SK-N-SH (cell line): ENCODE results near the gene PDZK1IP1. TPM values are rescaled to one million over a fixed set of nuclear protein-coding genes. Genes with fewer than 3 reads are reported as not detected.

Source experiments
- CTCF ChIA-PET: fragments of 300-600, 350-600 bp; formaldehyde crosslinking; extraction: SDS; loops from one replicate; lab custom pipeline; 2021; lab: Yijun Ruan, JAX
- POLR2A ChIA-PET: fragments of 350-600 bp; sonication (Branson Sonifier 250); formaldehyde crosslinking; extraction: SDS; loops from one replicate; lab custom pipeline; 2020; ENCODE audit warnings: antibody characterized with exemption, inconsistent platforms; lab: Yijun Ruan, JAX
- DNase-seq: peaks from one replicate; pipeline ENCODE4 v3.0.0; 2012
- H2AFZ ChIP-seq: fragments of 200-600 bp; sonication (generic); 2 replicates; pipeline ENCODE4 v1.8.1; 2016; ENCODE audit warnings: antibody characterized with exemption, mild to moderate bottlenecking, low read depth
- H3F3A ChIP-seq: fragments of 200-600 bp; sonication (generic); replicated peaks from 2 replicates; pipeline ENCODE3; 2016; ENCODE audit warnings: antibody characterized with exemption, mild to moderate bottlenecking; ENCODE audit not compliant: insufficient read depth
- H3K27ac ChIP-seq, 2 experiments: fragments of 200-500 bp in 1 of 2; fragments of 200-600 bp in 1 of 2; sonication (Bioruptor generic) in 1 of 2; sonication (generic), shearing (Covaris generic) in 1 of 2; 2 replicates each; pipeline versions ENCODE4 v1.5.1 to v1.6.1; 2014 to 2016; ENCODE audit warnings: low read depth in 2 of 2, inconsistent platforms in 1 of 2, low read length in 1 of 2, mild to moderate bottlenecking in 1 of 2, mixed read lengths in 1 of 2
- H3K27me3 ChIP-seq: fragments of 200-600 bp; sonication (generic), shearing (Covaris generic); 2 replicates; pipeline ENCODE4 v1.6.1; 2016; ENCODE audit warnings: mixed run types; ENCODE audit not compliant: insufficient read depth
- H3K36me3 ChIP-seq, 2 experiments: fragments of 200-500 bp in 1 of 2; fragments of 200-600 bp in 1 of 2; sonication (Bioruptor generic) in 1 of 2; sonication (generic) in 1 of 2; replicated peaks in 1 of 2; 2 replicates each; pipeline versions ENCODE3 to v1.5.1; 2014 to 2016; ENCODE audit warnings: low read length in 1 of 2, mild to moderate bottlenecking in 1 of 2; ENCODE audit not compliant: insufficient read depth in 2 of 2, control insufficient read depth in 1 of 2
- H3K4me1 ChIP-seq, 2 experiments: fragments of 200-500 bp in 1 of 2; fragments of 200-600 bp in 1 of 2; sonication (Bioruptor generic) in 1 of 2; sonication (generic), shearing (Covaris generic) in 1 of 2; 2 replicates each; pipeline versions ENCODE4 v1.5.1 to v1.6.1; 2014 to 2016; ENCODE audit warnings: low read depth in 1 of 2, low read length in 1 of 2, mixed run types in 1 of 2; ENCODE audit not compliant: insufficient read depth in 2 of 2, control insufficient read depth in 1 of 2
- H3K4me2 ChIP-seq: fragments of 200-600 bp; sonication (generic), shearing (Covaris generic); 2 replicates; pipeline ENCODE4 v1.6.1; 2017; ENCODE audit warnings: mixed run types
- H3K4me3 ChIP-seq, 2 experiments: fragments of 200-500 bp in 1 of 2; fragments of 200-600 bp in 1 of 2; sonication (Bioruptor generic) in 1 of 2; sonication (generic), shearing (Covaris generic) in 1 of 2; 2 replicates each; pipeline versions ENCODE4 v1.5.1 to v1.8.1; 2014 to 2016; ENCODE audit warnings: low read depth in 2 of 2, inconsistent platforms in 1 of 2, low read length in 1 of 2, mild to moderate bottlenecking in 1 of 2, mixed read lengths in 1 of 2, moderate library complexity in 1 of 2
- H3K79me2 ChIP-seq: fragments of 200-600 bp; sonication (generic); 2 replicates; pipeline ENCODE4 v1.8.1; 2017; ENCODE audit warnings: mild to moderate bottlenecking; ENCODE audit not compliant: insufficient read depth
- H3K9ac ChIP-seq: fragments of 200-600 bp; sonication (generic); 2 replicates; pipeline ENCODE4 v1.6.1; 2017; ENCODE audit warnings: mixed run types
- H3K9me2 ChIP-seq: fragments of 200-600 bp; sonication (generic); 2 replicates; pipeline ENCODE4 v1.6.1; 2017; ENCODE audit warnings: mixed run types
- H3K9me3 ChIP-seq: fragments of 200-600 bp; sonication (generic); 2 replicates; pipeline ENCODE4 v1.6.1; 2017; ENCODE audit warnings: mixed run types, mild to moderate bottlenecking, moderate library complexity
- H4K20me1 ChIP-seq: fragments of 200-600 bp; sonication (generic); 2 replicates; pipeline ENCODE4 v1.6.1; 2017; ENCODE audit warnings: mild to moderate bottlenecking, mixed run types; ENCODE audit not compliant: insufficient read depth
- CHD2 ChIP-seq: fragments of 150-350 bp; IDR thresholded peaks from 2 replicates; pipeline ENCODE4 v1.6.1; 2018; ENCODE audit warnings: low read length; ENCODE audit not compliant: partially characterized antibody
- EP300 ChIP-seq, 2 experiments: IDR thresholded peaks; 2 replicates each; pipeline versions ENCODE4 v1.4.0 to v1.6.1; 2012; ENCODE audit warnings: borderline replicate concordance in 1 of 2, low read depth in 1 of 2, low read length in 1 of 2
- EZH2phosphoT487 ChIP-seq: fragments of 200-600 bp; sonication (generic); IDR thresholded peaks from 2 replicates; pipeline ENCODE4 v1.6.1; 2017; ENCODE audit warnings: low read depth, mixed run types, mild to moderate bottlenecking, antibody characterized with exemption, moderate library complexity, borderline replicate concordance
- FOSL2 ChIP-seq: IDR thresholded peaks from 2 replicates; pipeline ENCODE4 v1.4.0; 2012; ENCODE audit warnings: low read depth, mild to moderate bottlenecking, moderate library complexity, borderline replicate concordance
- FOXJ3 ChIP-seq: sonication (generic); formaldehyde crosslinking; IDR thresholded peaks from 2 replicates; pipeline ENCODE4 v1.5.1; 2020; ENCODE audit warnings: mild to moderate bottlenecking, missing genetic modification reagents
- FOXM1 ChIP-seq: IDR thresholded peaks from 2 replicates; pipeline ENCODE4 v1.4.0; 2012; ENCODE audit warnings: low read depth, mild to moderate bottlenecking
- JUND ChIP-seq: IDR thresholded peaks from 2 replicates; pipeline ENCODE4 v1.4.0; 2012
- MEF2A ChIP-seq: IDR thresholded peaks from 2 replicates; pipeline ENCODE4 v1.4.0; 2012; ENCODE audit warnings: low read depth, borderline replicate concordance
- MXI1 ChIP-seq: IDR thresholded peaks from 2 replicates; pipeline ENCODE4 v1.6.1; 2012; ENCODE audit warnings: mild to moderate bottlenecking, low read depth, low read length, improper control_type of control experiment
- NFIC ChIP-seq: IDR thresholded peaks from 2 replicates; pipeline ENCODE4 v1.4.0; 2012; ENCODE audit warnings: borderline replicate concordance
- NRF1 ChIP-seq: IDR thresholded peaks from 2 replicates; pipeline ENCODE4 v1.6.1; 2012; ENCODE audit warnings: low read depth, mild to moderate bottlenecking, low read length
- RXRA ChIP-seq: IDR thresholded peaks from 2 replicates; pipeline ENCODE4 v1.4.0; 2012; ENCODE audit warnings: low read depth, mild to moderate bottlenecking, borderline replicate concordance
- SMC3 ChIP-seq: IDR thresholded peaks from 2 replicates; pipeline ENCODE4 v1.6.1; 2012; ENCODE audit warnings: low read depth, low read length, improper control_type of control experiment
- TAF1 ChIP-seq: IDR thresholded peaks from 2 replicates; pipeline ENCODE4 v1.6.1; 2012; ENCODE audit warnings: low read depth, mild to moderate bottlenecking, low read length, moderate library complexity, borderline replicate concordance
- TCF12 ChIP-seq: IDR thresholded peaks from 2 replicates; pipeline ENCODE4 v1.4.0; 2012
- TEAD4 ChIP-seq: IDR thresholded peaks from 2 replicates; pipeline ENCODE4 v1.4.0; 2012; ENCODE audit warnings: mild to moderate bottlenecking, borderline replicate concordance; ENCODE audit not compliant: insufficient read depth
- YY1 ChIP-seq: IDR thresholded peaks from 2 replicates; pipeline ENCODE4 v1.4.0; 2012; ENCODE audit warnings: low read depth, mild to moderate bottlenecking
- WGBS: methylation state at CpG from one replicate; pipeline ENCODE4 v1.1.6; 2017; ENCODE audit warnings: low lambda C conversion rate; 5-methylcytosine and 5-hydroxymethylcytosine counted together
- polyA plus RNA-seq, 3 experiments: library from polyadenylated mRNA; depleted of rRNA; stranded (reverse); fragments of >200 nt; gene quantifications; 2 replicates each; pipeline ENCODE4 v1.2.3, GENCODE V29; 2012
- TF ChIP-seq, protein P1 (sequence below): IDR thresholded peaks from 2 replicates; pipeline ENCODE4 v1.4.0; 2012; ENCODE audit warnings: low read depth
- TF ChIP-seq, protein P2 (sequence below): IDR thresholded peaks from 2 replicates; pipeline ENCODE4 v1.4.0; 2012; ENCODE audit warnings: low read depth, borderline replicate concordance
- TF ChIP-seq, protein P3 (sequence below): fragments of 150-350 bp; IDR thresholded peaks from 2 replicates; pipeline ENCODE4 v1.6.1; 2017; ENCODE audit warnings: antibody characterized with exemption, low read length, low read depth, borderline replicate concordance
- TF ChIP-seq, protein P4 (sequence below): IDR thresholded peaks from 2 replicates; pipeline ENCODE4 v1.6.1; 2012; ENCODE audit warnings: mild to moderate bottlenecking, low read depth, low read length, moderate library complexity

PDZK1IP1 gene
- polyA plus RNA-seq, 1 of the 3 experiments (the other 2 are of a cell fraction): not detected

DNA sequence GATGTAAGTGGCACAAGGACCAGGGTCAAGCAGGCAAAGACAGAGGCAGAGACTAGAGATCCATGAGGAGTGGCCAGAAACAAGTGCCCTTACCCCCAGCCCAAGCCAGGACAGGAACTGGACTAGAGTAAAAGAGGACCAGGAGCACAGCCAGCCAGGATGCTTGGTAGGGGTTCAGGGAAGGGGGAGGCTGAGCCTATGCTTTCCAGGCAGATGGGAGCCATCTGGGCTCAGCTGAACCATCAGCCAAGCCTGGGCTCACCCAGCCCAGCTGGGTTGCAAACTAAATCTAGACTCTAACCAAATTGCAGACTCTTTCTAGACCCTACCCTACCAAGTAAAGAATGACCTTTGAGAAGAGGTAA is 15.2 kb downstream of the PDZK1IP1 start (continued):
- TF ChIP-seq MEF2A (no peak), TEAD4 (no peak), EP300 (IDR thresholded peaks at IDR 0.05; ENCODE audit: borderline replicate concordance in 1 of 2, low read depth in 1 of 2, low read length in 1 of 2) (no peak)
- TF ChIP-seq, protein P1, sequence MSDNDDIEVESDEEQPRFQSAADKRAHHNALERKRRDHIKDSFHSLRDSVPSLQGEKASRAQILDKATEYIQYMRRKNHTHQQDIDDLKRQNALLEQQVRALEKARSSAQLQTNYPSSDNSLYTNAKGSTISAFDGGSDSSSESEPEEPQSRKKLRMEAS: no peak

DNA sequence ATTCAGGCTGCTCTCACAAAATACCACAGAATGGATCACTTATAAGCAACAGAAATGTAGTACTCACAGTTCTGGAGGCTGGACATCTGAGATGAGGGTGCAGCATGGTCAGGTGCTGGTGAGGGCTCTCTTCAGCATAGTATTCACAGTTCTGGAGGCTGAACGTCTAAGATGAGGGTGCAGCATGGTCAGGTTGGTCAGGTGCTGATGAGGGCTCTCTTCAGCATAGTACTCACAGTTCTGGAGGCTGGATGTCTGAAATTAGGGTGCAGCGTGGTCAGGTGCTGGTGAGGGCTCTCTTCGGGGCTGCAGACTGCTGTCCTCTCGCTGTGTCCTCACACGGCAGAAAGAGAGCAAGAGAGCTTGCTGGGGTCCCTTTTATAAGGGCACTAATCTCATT is 17.1 kb downstream of the PDZK1IP1 start:
- H3K9me3 ChIP-seq: no peaks in the 10 kb centered on the region
- WGBS: 62% methylated on average over 4 of the region's 5 CpGs
- no peak overlapping the region for H2AFZ ChIP-seq
- no peaks in the 10 kb centered on the region for H3K9me2 ChIP-seq
- no peaks in the 10 kb centered on the region; a peak in 1 of 4 replicates for H3K4me1 ChIP-seq
- DNase-seq: no peak
- TF ChIP-seq TAF1 (no peak), YY1 (no peak), FOSL2 (no peak), EP300 (IDR thresholded peaks at IDR 0.05; ENCODE audit: borderline replicate concordance in 1 of 2, low read depth in 1 of 2, low read length in 1 of 2) (no peak), EZH2phosphoT487 (no peak), FOXM1 (no peak), TCF12 (no peak), SMC3 (no peak), CHD2 (no peak), NRF1 (no peak), MXI1 (no peak), NFIC (no peak), RXRA (no peak), FOXJ3 (CRISPR knock-in tag) (no peak), JUND (no peak)
- TF ChIP-seq, protein P2, sequence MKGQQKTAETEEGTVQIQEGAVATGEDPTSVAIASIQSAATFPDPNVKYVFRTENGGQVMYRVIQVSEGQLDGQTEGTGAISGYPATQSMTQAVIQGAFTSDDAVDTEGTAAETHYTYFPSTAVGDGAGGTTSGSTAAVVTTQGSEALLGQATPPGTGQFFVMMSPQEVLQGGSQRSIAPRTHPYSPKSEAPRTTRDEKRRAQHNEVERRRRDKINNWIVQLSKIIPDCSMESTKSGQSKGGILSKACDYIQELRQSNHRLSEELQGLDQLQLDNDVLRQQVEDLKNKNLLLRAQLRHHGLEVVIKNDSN: no peak
- TF ChIP-seq, protein P3, sequence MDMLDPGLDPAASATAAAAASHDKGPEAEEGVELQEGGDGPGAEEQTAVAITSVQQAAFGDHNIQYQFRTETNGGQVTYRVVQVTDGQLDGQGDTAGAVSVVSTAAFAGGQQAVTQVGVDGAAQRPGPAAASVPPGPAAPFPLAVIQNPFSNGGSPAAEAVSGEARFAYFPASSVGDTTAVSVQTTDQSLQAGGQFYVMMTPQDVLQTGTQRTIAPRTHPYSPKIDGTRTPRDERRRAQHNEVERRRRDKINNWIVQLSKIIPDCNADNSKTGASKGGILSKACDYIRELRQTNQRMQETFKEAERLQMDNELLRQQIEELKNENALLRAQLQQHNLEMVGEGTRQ: no peak
- TF ChIP-seq, protein P4, sequence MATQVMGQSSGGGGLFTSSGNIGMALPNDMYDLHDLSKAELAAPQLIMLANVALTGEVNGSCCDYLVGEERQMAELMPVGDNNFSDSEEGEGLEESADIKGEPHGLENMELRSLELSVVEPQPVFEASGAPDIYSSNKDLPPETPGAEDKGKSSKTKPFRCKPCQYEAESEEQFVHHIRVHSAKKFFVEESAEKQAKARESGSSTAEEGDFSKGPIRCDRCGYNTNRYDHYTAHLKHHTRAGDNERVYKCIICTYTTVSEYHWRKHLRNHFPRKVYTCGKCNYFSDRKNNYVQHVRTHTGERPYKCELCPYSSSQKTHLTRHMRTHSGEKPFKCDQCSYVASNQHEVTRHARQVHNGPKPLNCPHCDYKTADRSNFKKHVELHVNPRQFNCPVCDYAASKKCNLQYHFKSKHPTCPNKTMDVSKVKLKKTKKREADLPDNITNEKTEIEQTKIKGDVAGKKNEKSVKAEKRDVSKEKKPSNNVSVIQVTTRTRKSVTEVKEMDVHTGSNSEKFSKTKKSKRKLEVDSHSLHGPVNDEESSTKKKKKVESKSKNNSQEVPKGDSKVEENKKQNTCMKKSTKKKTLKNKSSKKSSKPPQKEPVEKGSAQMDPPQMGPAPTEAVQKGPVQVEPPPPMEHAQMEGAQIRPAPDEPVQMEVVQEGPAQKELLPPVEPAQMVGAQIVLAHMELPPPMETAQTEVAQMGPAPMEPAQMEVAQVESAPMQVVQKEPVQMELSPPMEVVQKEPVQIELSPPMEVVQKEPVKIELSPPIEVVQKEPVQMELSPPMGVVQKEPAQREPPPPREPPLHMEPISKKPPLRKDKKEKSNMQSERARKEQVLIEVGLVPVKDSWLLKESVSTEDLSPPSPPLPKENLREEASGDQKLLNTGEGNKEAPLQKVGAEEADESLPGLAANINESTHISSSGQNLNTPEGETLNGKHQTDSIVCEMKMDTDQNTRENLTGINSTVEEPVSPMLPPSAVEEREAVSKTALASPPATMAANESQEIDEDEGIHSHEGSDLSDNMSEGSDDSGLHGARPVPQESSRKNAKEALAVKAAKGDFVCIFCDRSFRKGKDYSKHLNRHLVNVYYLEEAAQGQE: no peak
- TF ChIP-seq, all 33 proteins: peak for 0
- Histone ChIP-seq H4K20me1 (no peaks in the 10 kb centered on the region), H3K27ac (no peak overlapping the region), H3K4me3 (no peak overlapping the region), H3K4me2 (no peak overlapping the region), H3K79me2 (no peaks in the 10 kb centered on the region), H3K36me3 (no peaks in the 10 kb centered on the region), H3K9ac (no peak overlapping the region), H3F3A (no peaks in the 10 kb centered on the region), H3K27me3 (no peaks in the 10 kb centered on the region)
- POLR2A ChIA-PET: no interaction called here
- CTCF ChIA-PET: interaction anchor here (0.8 to 1.3 kb wide), 2 partner anchors 260 to 425 kb away, joined by 3 read pairs; no protein-coding TSS in a partner anchor
